NK-92 (cell line): ENCODE results near the gene EIF4G1.

Source experiments
- DNase-seq: peaks from one replicate; lab custom pipeline; 2025; ENCODE audit not compliant: unreplicated experiment; lab: John Stamatoyannopoulos, UW

Gene EIF4G1

DNA sequence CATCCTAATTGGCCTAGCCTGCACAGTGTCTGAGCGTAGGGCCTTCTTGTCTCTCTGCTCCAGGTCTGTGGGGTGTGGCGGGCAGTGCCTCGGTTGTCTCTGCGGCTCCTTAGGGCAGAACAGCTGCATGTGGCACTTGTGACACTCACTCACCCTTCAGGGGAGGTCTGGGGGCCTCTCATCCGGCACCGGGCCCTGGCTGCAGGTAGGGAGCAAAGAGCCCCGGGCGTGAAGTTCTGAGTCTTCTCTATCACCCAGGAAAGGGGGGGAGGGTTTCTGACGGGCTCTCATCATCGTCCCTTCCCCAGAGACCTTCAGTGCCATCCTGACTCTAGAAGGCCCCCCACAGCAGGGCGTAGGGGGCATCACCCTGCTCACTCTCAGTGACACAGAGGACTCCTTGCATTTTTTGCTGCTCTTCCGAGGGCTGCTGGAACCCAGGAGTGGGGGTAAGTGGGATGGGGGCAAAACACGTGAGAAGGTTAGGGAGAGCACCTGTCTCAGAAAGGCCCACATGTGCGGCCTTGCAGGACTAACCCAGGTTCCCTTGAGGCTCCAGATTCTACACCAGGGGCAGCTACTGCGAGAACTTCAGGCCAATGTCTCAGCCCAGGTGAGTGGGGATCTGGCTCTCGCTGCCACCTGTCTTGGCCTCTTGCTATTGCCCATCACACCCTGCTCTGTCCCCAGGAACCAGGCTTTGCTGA is 68.1 kb downstream of the EIF4G1 start:
- DNase-seq: no peak

DNA sequence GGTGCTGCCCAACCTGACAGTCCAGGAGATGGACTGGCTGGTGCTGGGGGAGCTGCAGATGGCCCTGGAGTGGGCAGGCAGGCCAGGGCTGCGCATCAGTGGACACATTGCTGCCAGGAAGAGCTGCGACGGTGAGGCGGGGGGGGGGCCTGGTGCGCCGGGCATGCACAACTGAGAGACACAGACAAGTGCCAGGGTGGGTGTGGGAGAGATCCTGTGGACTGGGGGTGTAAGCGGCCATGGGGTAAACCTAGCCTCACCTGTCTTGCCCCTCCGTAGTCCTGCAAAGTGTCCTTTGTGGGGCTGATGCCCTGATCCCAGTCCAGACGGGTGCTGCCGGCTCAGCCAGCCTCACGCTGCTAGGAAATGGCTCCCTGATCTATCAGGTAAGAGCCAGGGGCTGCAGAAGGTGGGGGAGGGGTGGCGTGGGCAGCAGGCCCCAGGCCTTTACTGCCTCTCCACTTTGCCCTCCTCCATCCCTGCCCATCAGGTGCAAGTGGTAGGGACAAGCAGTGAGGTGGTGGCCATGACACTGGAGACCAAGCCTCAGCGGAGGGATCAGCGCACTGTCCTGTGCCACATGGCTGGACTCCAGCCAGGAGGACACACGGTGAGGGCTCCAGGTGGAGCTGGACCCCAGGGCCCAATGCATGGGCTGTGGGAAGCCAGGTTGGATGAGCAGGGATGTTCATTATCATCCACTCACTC is 68.8 kb downstream of the EIF4G1 start:
- no peak for DNase-seq

DNA sequence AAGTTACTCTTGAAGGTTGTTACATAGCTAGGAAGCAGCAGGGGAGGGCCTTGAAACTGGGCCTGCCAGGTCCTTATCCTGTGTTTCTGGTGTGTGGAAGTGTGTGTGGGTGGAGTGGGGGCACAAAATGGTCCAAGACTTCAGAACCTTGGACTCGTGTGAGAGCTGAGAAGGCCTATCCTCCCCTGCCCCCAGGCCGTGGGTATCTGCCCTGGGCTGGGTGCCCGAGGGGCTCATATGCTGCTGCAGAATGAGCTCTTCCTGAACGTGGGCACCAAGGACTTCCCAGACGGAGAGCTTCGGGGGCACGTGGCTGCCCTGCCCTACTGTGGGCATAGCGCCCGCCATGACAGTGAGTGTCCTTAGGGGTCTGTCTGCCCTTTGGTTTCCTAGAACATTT is 69.9 kb downstream of the EIF4G1 start:
- no peak for DNase-seq
